ENCODE results near the gene EPHA8.

Gene EPHA8

GRCh38 chr1:22566161-22566560 is 2.9 kb downstream of the EPHA8 start:
- no peak overlapping the region for H3K18ac ChIP-seq (ENCODE audit: low read depth in 1 of 2, low read length in 2 of 2)
- H3K9me3 ChIP-seq (ENCODE audit: control insufficient read depth, low read length), result no peaks in the 10 kb centered on the region
- H3K4me2 ChIP-seq (ENCODE audit: low read length, poor library complexity, severe bottlenecking), result no peak overlapping the region
- no peak for DNase-seq
- H2BK120ac ChIP-seq (ENCODE audit: low read depth, low read length), result no peak overlapping the region
- H2BK5ac ChIP-seq (ENCODE audit: low read depth, low read length, poor library complexity, severe bottlenecking), result no peak overlapping the region
- peaks cover 79 to 95% of the 10 kb centered on the region in 2 experiments for H3K27me3 ChIP-seq (ENCODE audit: control insufficient read depth in 1 of 2, insufficient read depth in 1 of 2, low read length in 2 of 2)
- H2AFZ ChIP-seq (ENCODE audit: low read depth, low read length), result no peak overlapping the region
- no peaks in the 10 kb centered on the region for H3K36me3 ChIP-seq (ENCODE audit: control insufficient read depth in 1 of 2, insufficient read depth in 2 of 2, low read depth in 1 of 2, low read length in 2 of 2)
- H4K8ac ChIP-seq (ENCODE audit: low read length), result no peak overlapping the region
- H3K4me1 ChIP-seq (ENCODE audit: control insufficient read depth, insufficient read depth, low read depth, low read length), result peaks cover 3% of the 10 kb centered on the region
- no peak overlapping the region for H2AK5ac ChIP-seq (ENCODE audit: low read length, severe bottlenecking)
- no peak overlapping the region for H3K14ac ChIP-seq (ENCODE audit: low read length in 2 of 2)
- no peak overlapping the region for H3K4me3 ChIP-seq (ENCODE audit: insufficient read depth in 1 of 2, low read depth in 1 of 2, low read length in 2 of 2)
- H2BK12ac ChIP-seq (ENCODE audit: low read length in 2 of 2), result no peak overlapping the region
- no peak overlapping the region for H3K23ac ChIP-seq (ENCODE audit: low read length in 2 of 2)
- no peak overlapping the region for H3K4ac ChIP-seq (ENCODE audit: low read depth in 1 of 2, low read length in 2 of 2)
- no peak overlapping the region for H2BK15ac ChIP-seq (ENCODE audit: low read depth, poor library complexity, severe bottlenecking)
- no peak overlapping the region for H4K91ac ChIP-seq (ENCODE audit: low read length)
- no peak overlapping the region for H3K9ac ChIP-seq (ENCODE audit: low read length)
- 86% methylated on average over 14 of the region's 14 CpGs for WGBS
- no peaks in the 10 kb centered on the region for H3K79me1 ChIP-seq (replicated peaks; ENCODE audit: low read length, poor library complexity, severe bottlenecking)
- H3K27ac ChIP-seq (ENCODE audit: low read length, poor library complexity, severe bottlenecking), result no peak overlapping the region

DNA sequence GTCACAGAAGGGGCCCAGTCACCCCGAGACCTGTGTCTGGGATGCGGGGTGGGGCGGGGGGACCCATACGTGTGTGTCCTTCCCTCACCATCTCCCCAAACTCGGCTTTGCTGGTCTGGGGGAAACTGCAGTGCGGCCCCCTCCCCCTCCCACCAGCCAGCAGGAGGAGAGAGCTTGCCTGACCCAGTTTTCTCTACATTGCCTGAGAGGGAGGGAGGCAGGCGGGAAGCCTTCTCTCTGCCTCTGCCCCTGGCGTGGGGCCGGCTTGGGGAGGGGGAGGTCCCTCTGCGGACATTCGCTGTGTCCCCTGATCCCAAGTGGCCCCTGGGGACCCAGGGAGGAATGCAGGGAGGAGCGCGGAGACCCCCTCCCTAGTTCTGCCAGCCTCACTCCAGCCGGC is 3.9 kb downstream of the EPHA8 start:
- no peak overlapping the region for H2AFZ ChIP-seq (ENCODE audit: low read depth, low read length)
- H3K23ac ChIP-seq (ENCODE audit: low read length in 2 of 2), result no peak overlapping the region
- no peak overlapping the region for H3K4me3 ChIP-seq (ENCODE audit: insufficient read depth in 1 of 2, low read depth in 1 of 2, low read length in 2 of 2)
- no peak overlapping the region for H3K14ac ChIP-seq (ENCODE audit: low read length in 2 of 2)
- no peak overlapping the region for H3K9ac ChIP-seq (ENCODE audit: low read length)
- no peak overlapping the region for H2AK5ac ChIP-seq (ENCODE audit: low read length, severe bottlenecking)
- H3K4ac ChIP-seq (ENCODE audit: low read depth in 1 of 2, low read length in 2 of 2), result no peak overlapping the region
- no peak overlapping the region for H2BK120ac ChIP-seq (ENCODE audit: low read depth, low read length)
- no peak overlapping the region for H4K8ac ChIP-seq (ENCODE audit: low read length)
- no peak overlapping the region for H4K91ac ChIP-seq (ENCODE audit: low read length)
- no peak overlapping the region for H3K27ac ChIP-seq (ENCODE audit: low read length, poor library complexity, severe bottlenecking)
- peaks cover 3% of the 10 kb centered on the region for H3K4me1 ChIP-seq (ENCODE audit: control insufficient read depth, insufficient read depth, low read depth, low read length)
- peaks cover 78 to 94% of the 10 kb centered on the region in 2 experiments for H3K27me3 ChIP-seq (ENCODE audit: control insufficient read depth in 1 of 2, insufficient read depth in 1 of 2, low read length in 2 of 2)
- H2BK12ac ChIP-seq (ENCODE audit: low read length in 2 of 2), result no peak overlapping the region
- H3K79me1 ChIP-seq (replicated peaks; ENCODE audit: low read length, poor library complexity, severe bottlenecking), result no peaks in the 10 kb centered on the region
- no peaks in the 10 kb centered on the region for H3K36me3 ChIP-seq (ENCODE audit: control insufficient read depth in 1 of 2, insufficient read depth in 2 of 2, low read depth in 1 of 2, low read length in 2 of 2)
- 75% methylated on average over 7 of the region's 14 CpGs for WGBS
- H3K4me2 ChIP-seq (ENCODE audit: low read length, poor library complexity, severe bottlenecking), result no peak overlapping the region
- no peak for DNase-seq
- no peak overlapping the region for H3K18ac ChIP-seq (ENCODE audit: low read depth in 1 of 2, low read length in 2 of 2)
- no peaks in the 10 kb centered on the region for H3K9me3 ChIP-seq (ENCODE audit: control insufficient read depth, low read length)
- H2BK15ac ChIP-seq (ENCODE audit: low read depth, poor library complexity, severe bottlenecking), result no peak overlapping the region
- H2BK5ac ChIP-seq (ENCODE audit: low read depth, low read length, poor library complexity, severe bottlenecking), result no peak overlapping the region

DNA sequence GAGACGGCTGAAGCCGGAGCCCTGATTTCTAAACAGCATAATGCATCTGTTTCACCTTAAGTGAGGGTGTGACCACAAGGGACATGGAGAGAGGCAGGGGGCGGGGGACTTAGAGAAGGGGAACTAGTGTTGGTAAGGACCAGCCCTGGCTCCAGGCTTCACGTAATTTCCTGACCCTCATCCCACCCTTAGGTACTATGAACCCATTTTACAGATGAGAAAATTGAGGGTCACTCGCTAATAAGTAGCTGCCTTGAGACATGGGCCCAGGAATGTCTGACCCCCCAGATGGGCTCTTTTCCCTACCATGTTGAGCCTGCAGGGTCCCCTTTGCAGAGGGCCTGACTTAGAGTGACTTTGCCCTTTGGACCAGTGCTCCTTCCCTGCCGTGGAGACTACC is 4.7 kb downstream of the EPHA8 start:
- Histone ChIP-seq H3K4ac (ENCODE audit: low read depth in 1 of 2, low read length in 2 of 2) (no peak overlapping the region), H3K36me3 (ENCODE audit: control insufficient read depth in 1 of 2, insufficient read depth in 2 of 2, low read depth in 1 of 2, low read length in 2 of 2) (no peaks in the 10 kb centered on the region), H3K18ac (ENCODE audit: low read depth in 1 of 2, low read length in 2 of 2) (no peak overlapping the region), H3K14ac (ENCODE audit: low read length in 2 of 2) (no peak overlapping the region), H2BK12ac (ENCODE audit: low read length in 2 of 2) (no peak overlapping the region), H2AFZ (ENCODE audit: low read depth, low read length) (no peak overlapping the region), H3K4me2 (ENCODE audit: low read length, poor library complexity, severe bottlenecking) (no peak overlapping the region), H4K8ac (ENCODE audit: low read length) (no peak overlapping the region), H2BK5ac (ENCODE audit: low read depth, low read length, poor library complexity, severe bottlenecking) (no peak overlapping the region), H4K91ac (ENCODE audit: low read length) (no peak overlapping the region), H3K4me1 (ENCODE audit: control insufficient read depth, insufficient read depth, low read depth, low read length) (peaks cover 2% of the 10 kb centered on the region), H3K9ac (ENCODE audit: low read length) (no peak overlapping the region), H3K9me3 (ENCODE audit: control insufficient read depth, low read length) (no peaks in the 10 kb centered on the region), H3K4me3 (ENCODE audit: insufficient read depth in 1 of 2, low read depth in 1 of 2, low read length in 2 of 2) (no peak overlapping the region), H2BK15ac (ENCODE audit: low read depth, poor library complexity, severe bottlenecking) (no peak overlapping the region), H3K23ac (ENCODE audit: low read length in 2 of 2) (no peak overlapping the region), H3K27me3 (ENCODE audit: control insufficient read depth in 1 of 2, insufficient read depth in 1 of 2, low read length in 2 of 2) (peaks cover 78 to 94% of the 10 kb centered on the region in 2 experiments), H3K79me1 (replicated peaks; ENCODE audit: low read length, poor library complexity, severe bottlenecking) (no peaks in the 10 kb centered on the region), H2AK5ac (ENCODE audit: low read length, severe bottlenecking) (no peak overlapping the region), H3K27ac (ENCODE audit: low read length, poor library complexity, severe bottlenecking) (no peak overlapping the region), H2BK120ac (ENCODE audit: low read depth, low read length) (no peak overlapping the region)
- WGBS, result 84% methylated on average over 6 of the region's 6 CpGs
- DNase-seq, result no peak

GRCh38 chr1:22569269-22569668 is 6.0 kb downstream of the EPHA8 start:
- no peaks in the 10 kb centered on the region for H3K36me3 ChIP-seq (ENCODE audit: control insufficient read depth in 1 of 2, insufficient read depth in 2 of 2, low read depth in 1 of 2, low read length in 2 of 2)
- H3K4ac ChIP-seq (ENCODE audit: low read depth in 1 of 2, low read length in 2 of 2), result no peak overlapping the region
- WGBS, result 88% methylated on average over 7 of the region's 7 CpGs
- H2AFZ ChIP-seq (ENCODE audit: low read depth, low read length), result no peak overlapping the region
- H3K14ac ChIP-seq (ENCODE audit: low read length in 2 of 2), result no peak overlapping the region
- no peaks in the 10 kb centered on the region for H3K4me1 ChIP-seq (ENCODE audit: control insufficient read depth, insufficient read depth, low read depth, low read length)
- H2AK5ac ChIP-seq (ENCODE audit: low read length, severe bottlenecking), result no peak overlapping the region
- H2BK5ac ChIP-seq (ENCODE audit: low read depth, low read length, poor library complexity, severe bottlenecking), result no peak overlapping the region
- DNase-seq, result no peak
- H3K9ac ChIP-seq (ENCODE audit: low read length), result no peak overlapping the region
- peaks cover 79 to 98% of the 10 kb centered on the region in 2 experiments for H3K27me3 ChIP-seq (ENCODE audit: control insufficient read depth in 1 of 2, insufficient read depth in 1 of 2, low read length in 2 of 2)
- H3K4me3 ChIP-seq (ENCODE audit: insufficient read depth in 1 of 2, low read depth in 1 of 2, low read length in 2 of 2), result no peak overlapping the region
- H3K9me3 ChIP-seq (ENCODE audit: control insufficient read depth, low read length), result no peaks in the 10 kb centered on the region
- H3K18ac ChIP-seq (ENCODE audit: low read depth in 1 of 2, low read length in 2 of 2), result no peak overlapping the region
- H4K8ac ChIP-seq (ENCODE audit: low read length), result no peak overlapping the region
- no peak overlapping the region for H3K4me2 ChIP-seq (ENCODE audit: low read length, poor library complexity, severe bottlenecking)
- H4K91ac ChIP-seq (ENCODE audit: low read length), result no peak overlapping the region
- no peak overlapping the region for H3K27ac ChIP-seq (ENCODE audit: low read length, poor library complexity, severe bottlenecking)
- no peak overlapping the region for H2BK12ac ChIP-seq (ENCODE audit: low read length in 2 of 2)
- no peaks in the 10 kb centered on the region for H3K79me1 ChIP-seq (replicated peaks; ENCODE audit: low read length, poor library complexity, severe bottlenecking)
- H2BK120ac ChIP-seq (ENCODE audit: low read depth, low read length), result no peak overlapping the region
- no peak overlapping the region for H3K23ac ChIP-seq (ENCODE audit: low read length in 2 of 2)
- H2BK15ac ChIP-seq (ENCODE audit: low read depth, poor library complexity, severe bottlenecking), result no peak overlapping the region
